HG03520 (cell line): Measurements from ENCODE around the gene KRTAP5-1.

Source experiments
- ATAC-seq: cut with Tn5 transposase; IDR thresholded peaks from one replicate; pipeline ENCODE4 v1.9.1; 2021; ENCODE audit warnings: mild to moderate bottlenecking, moderate library complexity; ENCODE audit not compliant: unreplicated experiment

KRTAP5-1 gene

GRCh38 chr11:1573077-1573902 lies 11.8 kb downstream of the KRTAP5-1 start:
- ATAC-seq, result no peak

- no peak for ATAC-seq
Observed at GRCh38 chr11:1572197-1573076, 12.6 kb downstream of the KRTAP5-1 start, which contains the start of gene DUSP8. DUSP8 (minus strand) TSS chr11:1572271; CDS start chr11:1565826, 6,445 bp downstream.

- ATAC-seq, result no peak
Observed at GRCh38 chr11:1571760-1572196, 13.3 kb downstream of the KRTAP5-1 start.

- no peak for ATAC-seq
Observed at GRCh38 chr11:1570896-1571759, 14.0 kb downstream of the KRTAP5-1 start.

GRCh38 chr11:1570531-1570895 lies 14.6 kb downstream of the KRTAP5-1 start:
- no peak for ATAC-seq

- ATAC-seq, result no peak
Observed at GRCh38 chr11:1570001-1570453, 15.1 kb downstream of the KRTAP5-1 start.

GRCh38 chr11:1569251-1569780 lies 15.8 kb downstream of the KRTAP5-1 start:
- no peak for ATAC-seq

- no peak for ATAC-seq
Observed at GRCh38 chr11:1568441-1568911, 16.6 kb downstream of the KRTAP5-1 start.

GRCh38 chr11:1567721-1568100 lies 17.4 kb downstream of the KRTAP5-1 start:
- ATAC-seq, result no peak

- ATAC-seq, result no peak
Observed at GRCh38 chr11:1567052-1567720, 17.9 kb downstream of the KRTAP5-1 start.

- no peak for ATAC-seq
Observed at GRCh38 chr11:1566381-1567051, 18.6 kb downstream of the KRTAP5-1 start.

- no peak for ATAC-seq
Observed at GRCh38 chr11:1565904-1566247, 19.2 kb downstream of the KRTAP5-1 start.

GRCh38 chr11:1565173-1565903 lies 19.7 kb downstream of the KRTAP5-1 start:
- no peak for ATAC-seq

GRCh38 chr11:1564535-1565172 lies 20.4 kb downstream of the KRTAP5-1 start:
- no peak for ATAC-seq

- ATAC-seq, result no peak
Observed at GRCh38 chr11:1563697-1564534, 21.2 kb downstream of the KRTAP5-1 start.

GRCh38 chr11:1563149-1563638 lies 21.9 kb downstream of the KRTAP5-1 start:
- ATAC-seq, result no peak

- ATAC-seq, result no peak
Observed at GRCh38 chr11:1562469-1563148, 22.5 kb downstream of the KRTAP5-1 start.
